ENCODE results near the gene PARP16.

DNA sequence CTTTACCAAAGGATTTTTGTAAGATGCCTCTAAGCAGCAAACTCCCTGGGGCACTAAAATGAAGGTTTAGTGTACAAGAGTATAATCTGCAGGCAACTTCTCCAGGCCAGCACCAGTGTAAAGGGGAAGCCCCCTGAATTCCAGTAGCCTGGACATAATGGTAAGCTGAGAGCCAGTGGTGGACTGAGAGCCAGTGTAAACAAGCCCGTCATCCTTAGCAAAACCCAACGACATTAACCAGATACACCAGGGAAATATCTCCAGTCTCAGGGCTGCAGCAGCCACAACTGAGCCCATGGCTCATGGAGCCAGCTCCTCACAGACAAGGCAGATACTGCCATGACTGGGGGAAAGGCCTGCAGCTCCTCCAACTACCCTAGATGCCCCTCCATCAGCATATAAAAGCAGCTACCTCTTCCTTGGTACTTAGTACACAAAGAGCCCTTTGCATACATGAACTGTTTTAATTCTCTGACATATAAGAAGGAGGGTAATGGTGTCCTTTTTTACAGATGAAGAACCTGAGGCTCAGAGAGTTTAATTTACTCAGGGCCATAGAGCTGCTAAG lies 21.7 kb downstream of the PARP16 start:
- TF ChIP-seq GATA2 (IDR thresholded peaks at IDR 0.05; ENCODE audit: low read depth, low read length) (no peak), GATA3 (IDR thresholded peaks at IDR 0.05; ENCODE audit: low read depth, low read length) (no peak)
